Dendritic cell treated with granulocyte-macrophage colony-stimulating factor and Interleukin-4, amounts not matched to agents 40 ng/mL and 50 ng/mL, for 4 days (primary cell): Measurements from ENCODE around the gene PHACTR4.
A peak's percentile ranks its signal among the peaks of the same experiment; 100 is the strongest.
"Not testable (repeated sequence)": the region's sequence is repeated elsewhere in the genome, so short reads cannot be mapped to it uniquely, and the experiment has no call there.

Experiments
- H3K27ac Mint-ChIP-seq: one replicate; pipeline ENCODE4 v1.8.0; 2022; ENCODE audit warnings: mild to moderate bottlenecking, mixed read lengths
- H3K27me3 Mint-ChIP-seq: one replicate; pipeline ENCODE4 v1.8.0; 2022; ENCODE audit warnings: mild to moderate bottlenecking, mixed read lengths
- H3K36me3 Mint-ChIP-seq: one replicate; pipeline ENCODE4 v1.8.0; 2022; ENCODE audit warnings: low read depth, mixed read lengths
- H3K4me1 Mint-ChIP-seq: one replicate; pipeline ENCODE4 v1.8.0; 2022; ENCODE audit warnings: low read depth, mixed read lengths
- H3K4me3 Mint-ChIP-seq: one replicate; pipeline ENCODE4 v1.8.0; 2022; ENCODE audit warnings: mild to moderate bottlenecking, moderate library complexity, mixed read lengths
- H3K9me3 Mint-ChIP-seq: one replicate; pipeline ENCODE4 v1.8.0; 2022; ENCODE audit warnings: mixed read lengths
- intact Hi-C: fragments of 100-400 bp; cut with micrococcal nuclease; formaldehyde crosslinking; loops from one replicate; pipeline ENCODE4 v1.15.0; 2022

PHACTR4 gene

DNA sequence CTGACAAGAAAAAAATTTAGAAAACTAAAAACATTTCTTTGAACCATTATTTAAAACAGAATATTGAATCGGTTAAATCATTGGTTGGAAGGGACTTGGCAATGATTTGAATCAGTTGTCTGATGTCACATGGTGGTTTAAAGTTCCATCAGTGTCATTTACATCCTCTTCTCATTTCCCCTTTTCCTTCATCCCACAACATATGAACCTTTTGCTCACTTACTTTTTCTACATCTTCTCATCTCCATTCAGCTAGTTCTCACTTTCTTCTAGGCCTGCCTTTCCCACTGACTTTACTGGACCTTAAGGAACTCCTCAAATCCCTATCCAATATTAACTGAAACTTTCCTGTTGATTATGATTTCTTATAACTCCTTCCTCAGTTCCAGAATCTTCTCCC lies 58.5 kb downstream of the PHACTR4 start:
- Mint-ChIP-seq H3K4me1 (peaks cover 21% of the 10 kb centered on the region), H3K27me3 (no peaks in the 10 kb centered on the region), H3K27ac (no peak overlapping the region), H3K4me3 (no peak overlapping the region), H3K9me3 (no peaks in the 10 kb centered on the region), H3K36me3 (peaks cover 5% of the 10 kb centered on the region)
- intact Hi-C loops, result no loop called here

DNA sequence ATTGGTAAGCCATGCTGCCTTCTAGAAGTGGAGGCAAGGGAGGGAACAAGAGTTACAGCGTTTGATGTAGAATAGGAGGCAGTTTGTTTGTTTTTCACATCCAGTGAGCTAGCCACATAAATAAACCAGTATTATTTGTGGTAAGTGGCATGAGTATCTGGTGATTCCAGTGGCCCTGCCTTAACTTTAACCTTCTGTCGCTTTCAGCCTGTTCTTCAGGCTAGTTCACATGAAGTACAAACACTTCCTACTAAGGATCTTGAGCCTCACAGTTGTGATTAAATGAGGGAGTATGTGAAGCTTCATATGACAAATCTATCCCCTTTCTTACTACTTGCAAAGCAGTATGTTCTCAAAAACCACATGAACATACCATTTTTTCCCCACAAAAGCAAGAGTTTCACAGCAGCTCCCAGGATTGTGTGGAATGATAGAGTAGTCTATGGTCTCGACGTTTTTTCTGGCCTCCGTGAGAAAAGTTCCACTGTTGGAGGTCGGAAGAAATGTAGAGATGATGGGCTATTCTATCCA lies 59.5 kb downstream of the PHACTR4 start:
- H3K4me1 Mint-ChIP-seq, result peaks cover 21% of the 10 kb centered on the region
- H3K27me3 Mint-ChIP-seq, result no peaks in the 10 kb centered on the region
- no peaks in the 10 kb centered on the region for H3K9me3 Mint-ChIP-seq
- no peak overlapping the region for H3K27ac Mint-ChIP-seq
- H3K36me3 Mint-ChIP-seq, result peaks cover 5% of the 10 kb centered on the region
- no peak overlapping the region for H3K4me3 Mint-ChIP-seq
- intact Hi-C loops, result no loop called here

DNA sequence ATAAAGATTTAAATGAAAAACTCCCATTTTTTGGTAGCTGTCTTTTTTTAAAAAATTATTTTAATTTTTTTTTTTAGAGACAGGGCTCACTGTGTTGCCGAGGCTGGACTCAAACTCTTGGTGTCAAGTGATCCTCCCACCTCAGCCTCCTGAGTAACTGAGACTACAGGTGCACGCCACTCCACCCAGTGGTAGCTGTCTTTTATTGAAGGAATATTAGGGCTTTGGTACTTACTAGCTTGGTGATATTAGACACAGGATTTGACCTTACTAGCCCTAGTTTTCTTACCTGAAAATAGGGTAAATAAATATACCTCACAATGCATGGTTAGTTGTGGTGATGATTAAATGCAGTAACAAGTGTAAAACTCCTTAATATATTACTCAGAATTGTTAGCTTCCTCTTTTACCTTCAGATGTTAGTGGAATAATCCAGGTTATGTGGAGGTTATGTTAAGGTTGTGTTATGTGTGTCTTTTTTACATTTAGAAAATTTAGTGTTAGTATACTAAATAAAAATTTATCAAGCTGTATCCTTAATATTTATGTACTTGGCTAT lies 66.8 kb downstream of the PHACTR4 start:
- Mint-ChIP-seq H3K4me1 (peaks cover 12% of the 10 kb centered on the region), H3K27me3 (no peaks in the 10 kb centered on the region)
- intact Hi-C loops, result no loop called here

DNA sequence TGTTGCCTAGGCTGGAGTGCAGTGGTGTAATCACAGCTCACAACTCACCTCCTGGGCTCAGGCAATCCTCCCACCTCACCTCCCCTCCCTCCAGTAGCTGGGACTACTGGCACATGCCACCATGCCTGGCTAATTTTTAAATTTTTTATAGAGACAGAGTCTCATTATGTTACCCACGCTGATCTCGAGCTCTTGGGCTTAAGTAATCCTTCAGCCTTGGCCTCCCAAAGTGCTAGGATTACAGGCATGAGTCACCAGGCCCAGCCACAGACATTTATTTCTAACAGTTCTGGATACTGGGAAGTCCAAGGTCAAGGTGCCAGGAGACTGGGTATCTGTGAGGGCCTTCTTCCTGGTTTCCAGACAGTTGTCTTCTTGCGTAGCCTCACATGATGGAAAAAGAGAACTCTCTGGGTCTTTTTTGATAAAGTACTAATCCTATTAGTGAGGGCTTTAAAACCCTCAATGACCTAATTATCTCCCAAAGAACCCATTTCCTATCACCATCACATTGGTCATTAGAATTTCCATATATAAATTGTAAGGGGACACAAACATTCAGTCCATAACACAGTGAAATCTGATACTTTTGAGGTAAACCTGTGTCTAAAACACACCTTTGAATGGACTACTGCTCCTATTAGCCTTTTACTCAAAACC lies 67.9 kb downstream of the PHACTR4 start:
- H3K9me3 Mint-ChIP-seq, result no peaks in the 10 kb centered on the region
- intact Hi-C loops, result no loop called here
- H3K4me1 Mint-ChIP-seq, result peaks cover 12% of the 10 kb centered on the region
- H3K27me3 Mint-ChIP-seq, result no peaks in the 10 kb centered on the region
- H3K4me3 Mint-ChIP-seq, result no peak overlapping the region
- peak overlapping the region; percentile 74 for H3K27ac Mint-ChIP-seq
- no peaks in the 10 kb centered on the region for H3K36me3 Mint-ChIP-seq

More for the DNA sequence above, 66.8 kb downstream of the PHACTR4 start:
- Mint-ChIP-seq H3K4me3 (no peak overlapping the region), H3K27ac (no peak overlapping the region), H3K9me3 (no peaks in the 10 kb centered on the region), H3K36me3 (no peaks in the 10 kb centered on the region)

DNA sequence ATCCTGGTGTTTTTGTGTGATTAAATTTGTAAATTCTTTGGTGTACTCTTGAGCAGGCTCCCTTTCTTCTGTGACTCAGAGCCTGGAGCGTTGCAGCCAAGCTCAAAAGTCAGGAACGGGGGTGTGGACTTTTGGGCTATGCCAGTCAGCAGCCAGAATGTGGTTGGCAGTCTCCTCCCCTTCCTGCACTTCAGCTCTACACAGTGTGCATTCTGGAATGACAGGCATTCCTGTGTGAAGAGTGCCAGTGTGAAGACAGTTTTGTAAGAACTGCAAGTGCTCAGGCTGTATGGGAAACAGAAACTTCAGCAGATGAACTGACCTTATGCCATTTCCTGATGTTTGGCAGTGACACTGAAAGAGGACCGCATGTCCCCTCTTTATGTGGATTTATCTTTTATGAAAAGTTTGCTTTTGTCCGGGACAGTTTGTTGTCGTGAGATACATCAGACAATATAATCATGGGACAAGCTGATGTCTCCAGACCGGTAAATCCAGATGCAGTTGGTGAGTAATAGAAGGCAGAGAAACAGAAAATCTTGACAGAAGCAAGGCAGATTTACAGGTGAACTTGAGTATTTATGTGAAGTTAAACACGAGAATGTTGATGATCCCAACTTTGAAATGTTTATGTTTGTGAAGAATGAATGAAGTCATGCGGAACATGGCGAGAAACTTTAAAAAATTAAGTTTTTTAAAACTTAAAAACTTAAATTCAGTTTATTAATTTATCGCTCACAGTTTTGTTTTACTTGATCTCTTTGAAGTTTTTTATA lies 68.6 kb downstream of the PHACTR4 start:
- intact Hi-C loops, result no loop called here
- peak overlapping the region; percentile 74 for H3K27ac Mint-ChIP-seq
- H3K27me3 Mint-ChIP-seq, result no peaks in the 10 kb centered on the region
- H3K9me3 Mint-ChIP-seq, result no peaks in the 10 kb centered on the region
- peaks cover under 1% of the 10 kb centered on the region for H3K36me3 Mint-ChIP-seq
- peaks cover 15% of the 10 kb centered on the region for H3K4me1 Mint-ChIP-seq
- H3K4me3 Mint-ChIP-seq, result peak overlapping the region; percentile 57

DNA sequence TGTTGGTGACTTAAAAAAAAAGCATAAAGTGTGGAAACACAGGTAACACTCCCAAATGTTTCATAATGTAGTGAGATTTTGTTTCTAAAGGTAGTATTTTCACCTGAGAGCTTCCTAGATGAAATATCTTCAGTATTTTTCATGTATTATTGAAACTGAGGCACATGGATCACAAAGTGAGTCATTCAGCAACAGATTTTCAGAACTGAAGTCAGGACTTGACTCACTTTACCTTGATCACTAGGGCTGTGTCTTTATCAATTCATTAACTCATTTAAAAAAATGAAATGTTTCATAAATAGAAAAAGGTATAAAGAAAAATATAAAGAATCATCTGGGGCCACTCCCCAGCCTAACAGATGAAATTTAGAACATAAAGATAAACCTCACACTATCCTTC lies 69.8 kb downstream of the PHACTR4 start:
- Mint-ChIP-seq H3K27me3 (no peaks in the 10 kb centered on the region), H3K4me1 (peaks cover 18% of the 10 kb centered on the region), H3K9me3 (no peaks in the 10 kb centered on the region), H3K4me3 (no peak overlapping the region), H3K27ac (no peak overlapping the region), H3K36me3 (peaks cover 6% of the 10 kb centered on the region)
- intact Hi-C loops, result no loop called here

DNA sequence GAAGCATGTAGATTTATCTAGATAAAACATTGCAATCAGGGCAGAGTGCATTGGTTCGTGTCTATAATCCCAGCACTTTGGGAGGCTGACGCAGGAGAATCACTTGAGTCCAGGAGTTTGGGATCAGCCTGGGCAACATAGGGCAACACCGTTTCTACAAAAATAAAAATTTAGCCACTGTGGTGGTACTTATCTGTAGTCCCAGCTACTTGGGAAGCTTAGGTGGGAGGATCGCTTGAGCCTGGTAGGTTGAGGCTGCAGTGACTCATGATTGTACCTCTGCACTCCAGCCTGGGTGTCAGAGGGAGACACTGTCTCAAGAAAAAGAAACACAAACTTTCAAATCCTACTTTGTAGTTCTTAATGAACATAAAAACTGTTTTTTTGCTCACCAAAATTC lies 72.1 kb downstream of the PHACTR4 start:
- intact Hi-C loops, result no loop called here
- H3K9me3 Mint-ChIP-seq, result no peaks in the 10 kb centered on the region
- no peaks in the 10 kb centered on the region for H3K27me3 Mint-ChIP-seq
- no peak overlapping the region for H3K4me3 Mint-ChIP-seq
- H3K36me3 Mint-ChIP-seq, result peaks cover 7% of the 10 kb centered on the region
- H3K27ac Mint-ChIP-seq, result no peak overlapping the region
- H3K4me1 Mint-ChIP-seq, result peaks cover 18% of the 10 kb centered on the region

DNA sequence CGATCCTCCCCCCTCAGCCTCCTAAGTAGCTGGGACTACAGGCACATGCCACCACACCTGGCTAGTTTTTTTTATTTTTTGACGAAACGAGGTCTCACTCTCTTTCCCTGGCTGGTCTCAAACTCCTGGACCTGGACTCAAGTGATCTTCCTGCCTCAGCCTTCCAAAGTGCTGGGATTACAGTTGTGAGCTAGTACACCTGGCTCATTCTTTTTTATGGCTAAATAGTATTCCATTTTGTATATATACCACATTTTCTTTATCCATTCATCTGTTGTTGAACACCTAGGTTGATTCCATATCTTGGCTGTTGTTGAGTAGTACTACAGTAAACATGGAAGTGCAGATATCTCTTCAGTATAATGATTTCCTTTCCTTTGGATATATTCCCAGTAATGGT lies 74.0 kb downstream of the PHACTR4 start:
- Mint-ChIP-seq H3K9me3 (no peaks in the 10 kb centered on the region), H3K27ac (no peak overlapping the region), H3K4me3 (no peak overlapping the region), H3K27me3 (no peaks in the 10 kb centered on the region), H3K36me3 (peaks cover 23% of the 10 kb centered on the region), H3K4me1 (peaks cover 6% of the 10 kb centered on the region)
- intact Hi-C loops, result no loop called here

DNA sequence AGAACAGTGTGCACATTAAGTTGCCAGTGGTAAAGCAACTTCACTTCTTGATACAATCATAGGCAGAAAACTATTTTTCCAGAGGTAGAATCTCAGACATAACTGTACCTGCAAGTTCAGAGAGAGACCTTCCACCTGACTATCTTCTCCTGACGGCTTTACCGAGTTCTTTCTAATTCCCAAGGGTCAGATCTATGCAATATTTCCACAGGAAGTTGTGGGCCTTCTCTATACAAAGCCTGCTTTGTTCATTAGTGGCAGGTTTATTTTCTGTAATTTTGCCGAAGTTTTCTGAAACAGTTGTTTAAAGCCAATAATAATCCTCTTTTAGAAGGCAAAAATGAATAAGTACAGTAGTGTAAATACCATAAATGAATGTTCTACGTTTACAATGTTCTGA lies 78.1 kb downstream of the PHACTR4 start:
- Mint-ChIP-seq H3K4me3 (no peak overlapping the region), H3K27ac (no peak overlapping the region)

DNA sequence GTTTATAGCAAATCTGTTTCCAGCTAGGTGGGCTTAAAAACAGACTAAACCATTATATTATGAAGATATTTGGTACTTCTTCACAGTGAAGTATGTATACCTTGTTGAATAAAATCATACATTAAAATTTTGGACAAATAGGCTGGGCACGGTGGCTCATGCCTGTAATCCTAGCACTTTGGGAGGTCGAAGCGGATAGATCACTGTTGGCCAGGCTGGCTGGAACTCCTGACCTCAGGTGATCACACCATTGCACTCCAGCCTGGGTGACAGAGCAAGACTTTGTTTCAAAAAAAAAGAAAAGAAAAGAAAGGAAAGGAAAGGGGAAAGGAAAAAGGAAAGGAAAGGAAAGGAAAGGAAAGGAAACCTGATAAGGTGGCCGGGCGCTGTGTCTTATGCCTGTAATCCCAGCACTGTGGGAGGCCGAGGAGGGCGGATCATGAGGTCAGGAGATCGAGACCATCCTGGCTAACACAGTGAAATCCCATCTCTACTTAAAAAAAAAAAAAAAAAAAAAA lies 78.6 kb downstream of the PHACTR4 start:
- H3K36me3 Mint-ChIP-seq, result peaks cover 24% of the 10 kb centered on the region
- H3K27me3 Mint-ChIP-seq, H3K27ac Mint-ChIP-seq, H3K4me3 Mint-ChIP-seq, intact Hi-C loops, H3K9me3 Mint-ChIP-seq, H3K4me1 Mint-ChIP-seq: not testable (repeated sequence)

More for the DNA sequence above, 78.1 kb downstream of the PHACTR4 start:
- intact Hi-C loops, result no loop called here
- Mint-ChIP-seq H3K36me3 (peaks cover 23% of the 10 kb centered on the region), H3K9me3 (no peaks in the 10 kb centered on the region), H3K4me1 (peaks cover 6% of the 10 kb centered on the region), H3K27me3 (no peaks in the 10 kb centered on the region)

DNA sequence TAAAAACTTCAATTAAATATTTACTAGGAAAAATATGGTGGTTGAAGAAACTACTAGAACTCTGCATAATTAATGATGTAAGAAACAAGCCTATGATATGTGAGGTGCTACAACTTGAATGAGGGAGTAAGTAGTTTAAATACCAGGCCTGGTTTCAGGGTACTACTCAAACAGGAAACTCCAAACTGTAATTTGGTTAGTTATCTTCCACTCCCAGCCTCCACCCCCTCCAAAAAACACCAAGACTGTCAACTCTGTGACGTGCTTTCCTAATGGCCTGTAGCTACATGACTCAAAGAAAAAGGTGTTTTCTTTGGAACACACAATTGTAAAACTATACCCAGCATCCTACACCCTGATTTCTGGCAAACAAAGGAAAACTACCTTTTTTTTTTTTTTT lies 80.4 kb downstream of the PHACTR4 start:
- Mint-ChIP-seq H3K4me1 (no peaks in the 10 kb centered on the region), H3K27me3 (no peaks in the 10 kb centered on the region), H3K9me3 (no peaks in the 10 kb centered on the region), H3K27ac (no peak overlapping the region), H3K4me3 (no peak overlapping the region), H3K36me3 (peaks cover 24% of the 10 kb centered on the region)
- intact Hi-C loops, result no loop called here

DNA sequence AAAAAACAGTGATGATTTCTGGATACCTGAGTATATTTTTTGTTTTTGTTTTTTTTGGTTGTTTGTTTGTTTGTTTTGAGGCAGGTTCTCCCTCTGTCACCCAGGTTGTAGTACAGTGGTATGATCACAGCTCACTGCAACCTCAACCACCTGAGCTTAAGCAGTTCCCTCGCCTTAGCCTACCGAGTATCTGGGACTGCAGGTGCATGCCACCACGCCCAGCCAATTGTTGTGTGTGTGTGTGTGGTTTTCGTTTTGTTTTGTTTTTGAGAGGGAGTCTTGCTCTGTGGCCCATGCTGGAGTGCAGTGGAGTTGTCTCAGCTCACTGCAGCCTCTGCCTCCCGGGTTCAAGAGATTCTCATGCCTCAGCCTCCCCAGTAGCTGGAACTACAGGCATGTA lies 81.0 kb downstream of the PHACTR4 start:
- H3K36me3 Mint-ChIP-seq, result peaks cover 24% of the 10 kb centered on the region
- intact Hi-C loops, result no loop called here
- H3K9me3 Mint-ChIP-seq, result no peaks in the 10 kb centered on the region
- H3K27me3 Mint-ChIP-seq, result no peaks in the 10 kb centered on the region
- H3K4me1 Mint-ChIP-seq, result peaks cover 3% of the 10 kb centered on the region
- no peak overlapping the region for H3K27ac Mint-ChIP-seq
- H3K4me3 Mint-ChIP-seq, result no peak overlapping the region

DNA sequence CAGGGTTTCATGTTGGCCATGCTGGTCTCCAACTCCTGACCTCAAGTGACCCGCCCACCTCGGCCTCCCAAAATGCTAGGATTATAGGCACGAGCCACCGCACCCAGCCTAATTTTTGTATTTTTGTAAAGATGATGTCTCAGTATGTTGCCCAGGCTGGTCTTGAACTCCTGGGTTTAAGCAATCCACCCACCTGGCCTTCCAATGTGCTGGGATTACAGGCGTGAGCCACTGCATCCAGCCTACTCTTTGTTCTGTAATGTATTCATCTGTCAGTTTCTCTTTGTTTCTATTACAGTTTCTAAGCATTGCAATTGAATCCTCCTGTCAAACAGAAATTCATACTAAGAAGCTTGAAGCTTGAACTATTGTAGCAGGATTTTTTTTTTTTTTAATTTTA lies 81.5 kb downstream of the PHACTR4 start:
- Mint-ChIP-seq H3K27ac (no peak overlapping the region), H3K4me1 (peaks cover 7% of the 10 kb centered on the region), H3K27me3 (no peaks in the 10 kb centered on the region), H3K4me3 (no peak overlapping the region), H3K36me3 (peaks cover 24% of the 10 kb centered on the region), H3K9me3 (no peaks in the 10 kb centered on the region)
- intact Hi-C loops, result no loop called here

DNA sequence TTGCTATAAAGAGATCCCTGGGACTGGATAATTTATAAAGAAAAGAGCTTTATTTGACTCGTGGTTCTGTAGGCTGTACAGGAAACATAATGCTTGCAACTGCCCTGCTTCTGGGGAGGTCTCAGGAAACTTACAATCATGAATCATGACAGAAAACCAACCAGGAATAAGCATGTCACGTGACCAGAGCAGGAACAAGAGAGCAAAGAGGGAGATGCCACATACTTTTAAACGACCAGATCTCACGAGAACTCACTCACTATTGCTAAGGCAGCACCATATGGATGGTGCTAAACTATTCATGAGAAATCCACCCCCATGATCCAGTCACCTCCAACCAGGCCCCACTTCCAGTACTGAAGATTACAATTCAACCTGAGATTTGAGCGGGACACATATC lies 86.5 kb downstream of the PHACTR4 start:
- intact Hi-C loops, result no loop called here
- Mint-ChIP-seq H3K27me3 (no peaks in the 10 kb centered on the region), H3K27ac (no peak overlapping the region), H3K36me3 (peaks cover 28% of the 10 kb centered on the region), H3K9me3 (no peaks in the 10 kb centered on the region), H3K4me3 (no peak overlapping the region), H3K4me1 (peaks cover 30% of the 10 kb centered on the region)
